ENCODE results near the gene LMAN1. TPM values are rescaled to one million over a fixed set of nuclear protein-coding genes. Genes with fewer than 3 reads are reported as not detected.

The LMAN1 gene
- total RNA-seq, 2 donors from 2014 or later, result 69.0 to 107 TPM

DNA sequence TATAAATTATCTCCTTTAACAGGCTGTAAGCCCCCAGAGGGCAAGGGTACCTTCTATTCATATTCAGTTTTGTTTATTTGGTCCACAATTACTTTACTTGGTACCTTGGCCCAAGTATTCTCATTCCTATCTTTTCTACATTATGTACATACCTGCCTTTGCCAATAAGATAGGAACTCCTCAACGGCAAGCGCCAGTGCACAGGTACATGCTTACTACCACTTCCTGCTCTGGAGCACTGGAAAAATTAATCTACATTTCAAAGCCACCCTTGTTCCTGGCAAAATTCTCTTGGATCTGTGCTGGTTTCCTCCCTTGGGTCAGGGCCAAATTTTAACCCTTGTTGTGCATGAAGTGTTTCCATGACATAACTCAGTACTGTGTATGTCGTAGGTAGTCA, 34.3 kb upstream of the LMAN1 start:
- H3K4me3 ChIP-seq, result no peak overlapping the region
- DNase-seq (ENCODE audit: low spot score), result no peak

DNA sequence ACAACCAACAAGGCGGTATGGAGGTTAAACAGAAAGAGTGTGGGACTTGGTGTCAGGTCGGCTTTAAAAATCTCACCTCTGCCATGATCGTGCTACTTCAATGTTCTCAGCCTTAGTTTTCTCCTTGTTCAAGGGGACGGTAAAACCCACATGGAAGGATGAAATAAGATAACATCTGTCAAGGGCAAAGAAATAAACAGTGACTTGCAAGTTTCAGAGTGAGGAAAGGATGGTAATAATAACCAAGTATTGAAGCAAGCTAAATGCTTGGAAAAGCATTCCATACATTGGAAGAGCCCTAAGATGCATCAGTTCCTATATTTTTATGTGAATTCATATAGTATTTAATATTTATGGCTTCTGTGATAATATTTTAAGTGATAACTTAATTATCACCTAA, 29.8 kb upstream of the LMAN1 start:
- H3K4me3 ChIP-seq, result no peak overlapping the region
- no peaks in the 10 kb centered on the region for H3K4me1 ChIP-seq
- H3K27ac ChIP-seq, result no peak overlapping the region
- TF ChIP-seq, protein P1, sequence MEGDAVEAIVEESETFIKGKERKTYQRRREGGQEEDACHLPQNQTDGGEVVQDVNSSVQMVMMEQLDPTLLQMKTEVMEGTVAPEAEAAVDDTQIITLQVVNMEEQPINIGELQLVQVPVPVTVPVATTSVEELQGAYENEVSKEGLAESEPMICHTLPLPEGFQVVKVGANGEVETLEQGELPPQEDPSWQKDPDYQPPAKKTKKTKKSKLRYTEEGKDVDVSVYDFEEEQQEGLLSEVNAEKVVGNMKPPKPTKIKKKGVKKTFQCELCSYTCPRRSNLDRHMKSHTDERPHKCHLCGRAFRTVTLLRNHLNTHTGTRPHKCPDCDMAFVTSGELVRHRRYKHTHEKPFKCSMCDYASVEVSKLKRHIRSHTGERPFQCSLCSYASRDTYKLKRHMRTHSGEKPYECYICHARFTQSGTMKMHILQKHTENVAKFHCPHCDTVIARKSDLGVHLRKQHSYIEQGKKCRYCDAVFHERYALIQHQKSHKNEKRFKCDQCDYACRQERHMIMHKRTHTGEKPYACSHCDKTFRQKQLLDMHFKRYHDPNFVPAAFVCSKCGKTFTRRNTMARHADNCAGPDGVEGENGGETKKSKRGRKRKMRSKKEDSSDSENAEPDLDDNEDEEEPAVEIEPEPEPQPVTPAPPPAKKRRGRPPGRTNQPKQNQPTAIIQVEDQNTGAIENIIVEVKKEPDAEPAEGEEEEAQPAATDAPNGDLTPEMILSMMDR (IDR thresholded peaks at IDR 0.05), result no peak
- H3K27me3 ChIP-seq, result no peaks in the 10 kb centered on the region
- no peak for DNase-seq (ENCODE audit: low spot score)
- no peaks in the 10 kb centered on the region for H3K9me3 ChIP-seq
- H3K36me3 ChIP-seq, result no peaks in the 10 kb centered on the region

More for the DNA sequence above, 34.3 kb upstream of the LMAN1 start:
- Histone ChIP-seq H3K27ac (no peak overlapping the region), H3K36me3 (no peaks in the 10 kb centered on the region), H3K9me3 (no peaks in the 10 kb centered on the region), H3K27me3 (no peaks in the 10 kb centered on the region), H3K4me1 (no peaks in the 10 kb centered on the region)
- TF ChIP-seq, protein P1 (IDR thresholded peaks at IDR 0.05), result no peak

DNA sequence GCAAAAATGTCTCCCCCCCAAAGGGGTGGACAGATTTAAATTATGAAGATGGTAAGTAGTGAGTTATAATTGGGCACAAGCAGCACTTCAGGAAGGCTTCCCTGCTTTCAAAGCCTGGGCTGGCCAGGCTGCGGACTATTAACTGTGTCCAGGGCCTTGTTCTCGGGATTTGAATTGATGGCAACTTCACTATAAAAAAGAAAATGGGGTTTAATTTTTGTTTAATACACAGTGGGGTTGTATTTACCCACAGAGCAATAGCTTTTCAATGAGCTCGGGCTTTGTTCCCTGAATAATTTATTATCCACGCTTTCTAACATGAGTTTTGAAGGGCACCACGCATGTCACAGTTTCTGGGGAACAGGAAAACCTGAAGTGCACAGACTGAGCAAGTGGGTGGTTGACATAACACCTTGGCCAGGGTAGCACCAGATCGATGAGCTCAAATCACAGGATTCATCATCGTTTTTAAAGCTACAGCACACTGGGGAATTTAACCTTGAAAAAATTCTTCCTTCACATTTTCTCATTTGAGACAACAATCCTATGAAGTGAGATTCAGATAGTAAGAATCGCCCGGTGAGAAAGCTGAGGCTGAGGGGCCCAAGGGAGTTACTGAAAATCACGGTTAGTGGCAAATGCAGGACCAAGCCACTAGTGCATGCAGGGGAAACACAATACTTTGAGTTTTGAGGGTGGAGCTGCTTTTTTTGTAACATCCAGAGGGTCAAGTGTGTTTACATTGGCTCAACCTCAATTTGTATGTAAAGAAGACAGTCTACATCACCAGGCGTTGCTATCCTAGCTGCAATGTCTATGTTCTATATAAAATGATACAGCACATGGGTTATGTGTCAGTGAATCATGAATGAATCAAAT, 28.9 kb upstream of the LMAN1 start:
- Histone ChIP-seq H3K27me3 (no peaks in the 10 kb centered on the region), H3K4me3 (no peak overlapping the region), H3K9me3 (no peaks in the 10 kb centered on the region), H3K27ac (no peak overlapping the region), H3K4me1 (no peaks in the 10 kb centered on the region), H3K36me3 (no peaks in the 10 kb centered on the region)
- DNase-seq (ENCODE audit: low spot score), result no peak
- TF ChIP-seq, protein P1 (IDR thresholded peaks at IDR 0.05), result no peak

DNA sequence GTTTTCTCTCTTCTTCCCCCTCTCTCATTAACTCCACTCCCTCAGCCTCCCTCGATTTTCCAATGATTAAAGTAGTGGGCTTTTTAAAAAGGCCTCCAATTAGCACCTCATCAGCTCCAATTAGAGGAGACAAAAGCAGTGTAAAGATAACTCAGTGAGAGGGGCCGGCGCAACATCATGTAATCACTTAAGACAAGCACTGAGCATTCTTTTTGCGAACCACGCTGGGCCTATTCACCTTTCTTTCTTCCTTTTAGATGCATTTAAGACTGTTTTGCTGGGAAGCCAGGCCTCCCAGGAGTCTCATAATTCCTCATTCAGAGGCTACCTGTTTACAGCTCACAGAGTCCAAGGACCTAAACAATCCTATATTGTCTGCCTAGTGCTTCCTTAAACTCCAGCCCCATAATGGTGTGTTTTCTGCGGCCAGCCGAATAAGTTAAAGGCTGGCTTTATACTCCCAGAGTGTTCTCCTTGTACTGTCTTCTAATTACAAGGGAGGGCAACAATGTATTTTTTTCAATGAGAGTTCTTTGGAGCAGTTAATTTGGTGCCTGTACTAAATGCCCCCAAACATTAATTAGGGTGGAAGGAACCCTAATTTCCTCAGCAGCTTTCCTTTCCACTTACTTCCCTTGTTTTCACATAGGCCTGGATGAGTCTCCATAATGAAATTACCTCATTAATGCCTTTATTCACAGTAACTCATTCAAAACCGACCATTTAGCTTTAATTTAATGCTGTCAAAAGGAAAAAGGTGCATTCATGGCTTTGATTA, 28.0 kb upstream of the LMAN1 start:
- no peaks in the 10 kb centered on the region for H3K36me3 ChIP-seq
- no peaks in the 10 kb centered on the region for H3K4me1 ChIP-seq
- DNase-seq (ENCODE audit: low spot score), result no peak
- TF ChIP-seq, protein P1 (IDR thresholded peaks at IDR 0.05), result no peak
- no peaks in the 10 kb centered on the region for H3K27me3 ChIP-seq
- no peaks in the 10 kb centered on the region for H3K9me3 ChIP-seq
- no peak overlapping the region for H3K27ac ChIP-seq
- H3K4me3 ChIP-seq, result no peak overlapping the region

DNA sequence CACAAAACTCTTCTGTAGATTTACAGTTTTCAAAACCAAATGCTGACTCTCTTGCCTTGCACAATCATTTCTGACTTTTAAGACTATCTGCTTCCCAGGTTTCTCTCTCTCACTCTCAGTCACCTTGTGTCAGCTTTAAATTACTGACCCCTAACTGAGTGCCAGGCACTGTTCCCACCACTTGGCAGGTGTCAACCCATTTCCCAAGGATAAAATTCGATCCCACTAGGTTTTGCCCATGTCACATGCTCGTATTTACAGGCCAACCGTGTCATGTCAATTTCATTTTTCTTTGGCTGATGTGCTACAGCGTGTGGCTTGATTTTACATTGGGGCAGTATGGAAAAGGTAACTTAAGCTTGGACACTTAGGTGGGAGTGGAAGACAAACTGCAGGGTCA, 26.1 kb upstream of the LMAN1 start:
- TF ChIP-seq, protein P1 (IDR thresholded peaks at IDR 0.05), result no peak
- H3K9me3 ChIP-seq, result no peaks in the 10 kb centered on the region
- H3K4me1 ChIP-seq, result no peaks in the 10 kb centered on the region
- H3K4me3 ChIP-seq, result no peak overlapping the region
- H3K27me3 ChIP-seq, result no peaks in the 10 kb centered on the region
- no peak overlapping the region for H3K27ac ChIP-seq
- DNase-seq (ENCODE audit: low spot score), result no peak
- H3K36me3 ChIP-seq, result no peaks in the 10 kb centered on the region
